DND-41 (cell line): ENCODE data around the gene FIZ1.

ENCODE experiments used
- ATAC-seq: fragments of 200-7000 bp; cut with Tn5 transposase; 3 replicates; pipeline ENCODE4 v1.9.1; 2021; ENCODE audit warnings: low read depth; ENCODE audit not compliant: insufficient read depth
- DNase-seq: peaks from one replicate; pipeline ENCODE4 v3.0.0-alpha.2; 2020
- H2AFZ ChIP-seq: 2 replicates; pipeline ENCODE4 v1.6.0; 2012; ENCODE audit warnings: low read depth, low read length
- H3K27ac ChIP-seq: 2 replicates; pipeline ENCODE4 v1.5.1; 2012; ENCODE audit warnings: low read length, inconsistent platforms
- H3K27me3 ChIP-seq: fragments of 200-600 bp; sonication (generic); 2 replicates; pipeline ENCODE4 v1.6.0; 2012; ENCODE audit warnings: low read length, mild to moderate bottlenecking, inconsistent platforms; ENCODE audit not compliant: insufficient read depth, poor library complexity
- H3K36me3 ChIP-seq: 2 replicates; pipeline ENCODE4 v1.5.1; 2012; ENCODE audit warnings: low read length, inconsistent platforms; ENCODE audit not compliant: insufficient read depth
- H3K4me1 ChIP-seq: 2 replicates; pipeline ENCODE4 v1.5.1; 2012; ENCODE audit warnings: mild to moderate bottlenecking, low read length; ENCODE audit not compliant: insufficient read depth
- H3K4me2 ChIP-seq: 2 replicates; pipeline ENCODE4 v1.6.0; 2012; ENCODE audit warnings: mild to moderate bottlenecking, moderate library complexity, low read length, inconsistent platforms; ENCODE audit not compliant: insufficient read depth
- H3K4me3 ChIP-seq, 2 experiments: fragments of 200-600 bp in 1 of 2; shearing (Covaris generic) in 1 of 2; 2 replicates each; pipeline ENCODE4 v1.5.1; 2012 to 2016; ENCODE audit warnings: inconsistent platforms in 2 of 2, low read length in 2 of 2, mild to moderate bottlenecking in 2 of 2, low read depth in 1 of 2, moderate library complexity in 1 of 2
- H3K79me2 ChIP-seq: 2 replicates; pipeline ENCODE4 v1.6.0; 2012; ENCODE audit warnings: low read length, inconsistent platforms; ENCODE audit not compliant: insufficient read depth
- H3K9ac ChIP-seq: 2 replicates; pipeline ENCODE4 v1.6.0; 2012; ENCODE audit warnings: low read depth, mild to moderate bottlenecking, inconsistent platforms, low read length, moderate library complexity
- H3K9me3 ChIP-seq: 2 replicates; pipeline ENCODE4 v1.5.1; 2012; ENCODE audit warnings: low read length, moderate library complexity, mild to moderate bottlenecking, inconsistent platforms; ENCODE audit not compliant: insufficient read depth, severe bottlenecking
- H4K20me1 ChIP-seq: 2 replicates; pipeline ENCODE4 v1.6.0; 2012; ENCODE audit warnings: low read length; ENCODE audit not compliant: insufficient read depth
- CTCF ChIP-seq: IDR thresholded peaks from 2 replicates; pipeline ENCODE4 v1.5.1; 2012; ENCODE audit warnings: borderline replicate concordance, low read length, moderate library complexity, mild to moderate bottlenecking; ENCODE audit not compliant: poor library complexity, severe bottlenecking; ENCODE audit errors: extremely low read depth
- EZH2 ChIP-seq: IDR thresholded peaks from 3 replicates; pipeline ENCODE4 v1.6.1; 2012; ENCODE audit warnings: borderline replicate concordance, low read depth, mild to moderate bottlenecking, moderate library complexity, low read length, inconsistent platforms; ENCODE audit not compliant: severe bottlenecking

Gene FIZ1

DNA sequence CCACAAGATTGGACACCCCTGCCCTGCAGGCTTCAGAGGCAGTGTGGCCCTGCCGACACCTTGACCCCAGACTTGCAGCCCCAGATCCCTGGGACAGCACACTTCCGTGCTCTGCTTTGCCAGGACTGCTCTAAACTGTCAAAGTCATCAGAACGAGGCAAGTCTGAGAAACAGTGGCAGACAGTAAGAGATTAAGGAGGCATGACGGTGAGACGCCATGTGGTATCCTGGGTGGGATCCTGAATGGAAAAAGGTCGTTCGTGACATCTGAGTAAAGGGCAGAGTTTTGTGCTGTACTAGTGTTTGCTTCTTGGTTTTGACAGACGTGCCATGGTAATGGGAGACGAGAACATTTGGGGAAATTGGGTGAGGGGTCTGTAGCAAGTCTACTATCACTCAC, 32.5 kb downstream of the FIZ1 start:
- H3K4me2 ChIP-seq = no peak overlapping the region
- H3K9me3 ChIP-seq = no peaks in the 10 kb centered on the region
- no peaks in the 10 kb centered on the region for H3K27me3 ChIP-seq
- H2AFZ ChIP-seq = no peak overlapping the region
- no peak overlapping the region for H3K9ac ChIP-seq
- no peaks in the 10 kb centered on the region for H3K4me1 ChIP-seq
- H3K79me2 ChIP-seq = no peaks in the 10 kb centered on the region
- ATAC-seq = no peak
- no peak overlapping the region for H3K27ac ChIP-seq
- no peaks in the 10 kb centered on the region for H4K20me1 ChIP-seq
- TF ChIP-seq EZH2 (no peak), CTCF (no peak)
- no peak overlapping the region for H3K4me3 ChIP-seq
- DNase-seq = no peak
- no peaks in the 10 kb centered on the region for H3K36me3 ChIP-seq

DNA sequence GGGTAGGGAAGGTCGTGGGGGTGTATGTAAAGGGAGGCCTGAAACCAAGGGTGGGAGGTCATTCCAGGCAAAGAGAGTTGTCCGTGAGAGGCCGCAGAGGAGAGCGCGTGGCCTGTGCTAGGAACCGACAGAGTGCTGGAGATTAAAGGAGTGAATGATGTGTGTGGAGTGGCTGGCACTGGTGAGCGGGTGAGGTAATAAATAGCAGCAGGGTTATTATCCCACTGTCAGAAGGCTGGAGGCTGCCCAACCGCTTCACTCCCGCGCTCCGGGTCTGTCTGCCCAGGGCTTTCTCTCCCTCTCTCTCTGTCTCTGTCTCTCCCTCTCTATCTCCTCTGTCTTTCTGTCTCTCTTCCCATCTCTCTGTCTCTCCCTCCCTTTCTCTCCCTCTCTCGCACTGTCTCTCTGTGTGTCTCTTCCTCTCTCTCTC, 36.0 kb downstream of the FIZ1 start:
- DNase-seq (no peak), ATAC-seq (no peak)
- no peak overlapping the region for H3K4me2 ChIP-seq
- H4K20me1 ChIP-seq = no peaks in the 10 kb centered on the region
- no peak overlapping the region for H3K27ac ChIP-seq
- no peaks in the 10 kb centered on the region for H3K36me3 ChIP-seq
- no peaks in the 10 kb centered on the region for H3K27me3 ChIP-seq
- H3K4me1 ChIP-seq = no peaks in the 10 kb centered on the region
- H3K4me3 ChIP-seq = no peak overlapping the region
- no peak overlapping the region for H3K9ac ChIP-seq
- H3K9me3 ChIP-seq = no peaks in the 10 kb centered on the region
- TF ChIP-seq EZH2 (no peak), CTCF (no peak)
- H2AFZ ChIP-seq = no peak overlapping the region
- H3K79me2 ChIP-seq = no peaks in the 10 kb centered on the region

DNA sequence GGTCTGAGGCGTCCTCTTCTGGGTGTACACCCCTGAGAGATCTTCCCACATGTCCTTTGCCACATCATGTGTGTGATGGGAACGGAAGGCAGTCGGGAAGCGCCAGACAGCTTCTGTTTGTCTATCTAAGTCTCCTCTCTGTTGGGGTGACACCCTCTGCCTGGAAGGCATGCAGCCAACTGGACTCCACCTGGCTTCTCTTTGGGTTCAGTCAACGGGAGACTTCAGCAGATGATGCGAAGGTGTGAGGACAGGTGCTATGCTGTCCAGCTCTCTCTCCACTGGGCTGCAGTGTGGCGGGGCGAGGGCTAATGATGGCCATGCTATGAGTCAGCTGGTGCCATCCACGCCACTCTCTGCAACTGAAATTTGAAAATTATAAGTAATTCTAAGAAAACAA, 39.6 kb downstream of the FIZ1 start:
- no peak for ATAC-seq
- no peak overlapping the region for H2AFZ ChIP-seq
- no peak overlapping the region for H3K27ac ChIP-seq
- no peaks in the 10 kb centered on the region for H3K36me3 ChIP-seq
- no peak overlapping the region for H3K9ac ChIP-seq
- no peak for TF ChIP-seq CTCF
- no peak for TF ChIP-seq EZH2
- no peaks in the 10 kb centered on the region for H3K4me1 ChIP-seq
- H3K79me2 ChIP-seq = no peaks in the 10 kb centered on the region
- H3K27me3 ChIP-seq = no peaks in the 10 kb centered on the region
- no peak overlapping the region for H3K4me2 ChIP-seq
- no peaks in the 10 kb centered on the region for H3K9me3 ChIP-seq
- no peak overlapping the region for H3K4me3 ChIP-seq
- H4K20me1 ChIP-seq = no peaks in the 10 kb centered on the region
- DNase-seq = no peak

DNA sequence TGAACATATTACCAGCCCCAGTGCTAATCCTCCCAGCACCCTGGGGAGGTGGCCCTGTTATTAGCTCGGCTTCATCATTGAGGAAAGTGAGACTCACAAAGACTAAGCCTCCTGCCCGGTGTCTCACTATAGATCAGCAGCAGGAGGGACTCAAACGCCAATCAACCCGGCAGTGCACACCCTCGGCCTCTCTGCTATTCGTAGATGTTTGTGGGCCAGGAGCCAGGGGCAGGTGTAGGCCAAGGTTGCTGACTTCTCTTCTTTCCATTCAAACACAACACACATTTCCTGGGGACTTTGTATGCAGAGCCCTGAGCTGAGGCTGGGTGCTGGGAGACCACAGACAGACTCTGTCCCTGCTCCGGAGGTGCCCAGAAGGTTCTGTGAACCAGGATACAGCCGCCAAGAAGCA, 44.6 kb downstream of the FIZ1 start:
- H4K20me1 ChIP-seq = no peaks in the 10 kb centered on the region
- DNase-seq = no peak
- no peak overlapping the region for H3K4me3 ChIP-seq
- no peak for ATAC-seq
- no peaks in the 10 kb centered on the region for H3K9me3 ChIP-seq
- H3K4me2 ChIP-seq = no peak overlapping the region
- no peak for TF ChIP-seq EZH2
- no peak for TF ChIP-seq CTCF
- H2AFZ ChIP-seq = no peak overlapping the region
- no peak overlapping the region for H3K27ac ChIP-seq
- H3K79me2 ChIP-seq = no peaks in the 10 kb centered on the region
- no peaks in the 10 kb centered on the region for H3K27me3 ChIP-seq
- H3K4me1 ChIP-seq = no peaks in the 10 kb centered on the region
- H3K9ac ChIP-seq = no peak overlapping the region
- no peaks in the 10 kb centered on the region for H3K36me3 ChIP-seq
